GM13976 (cell line): ENCODE measurements around the gene PROK1.
"Not testable (repeated sequence)": the region's sequence is repeated elsewhere in the genome, so short reads cannot be mapped to it uniquely, and the experiment has no call there.

Experiments
- DNase-seq: peaks from one replicate; pipeline ENCODE4 v3.0.0; 2012; ENCODE audit warnings: low spot score
- CTCF ChIP-seq: IDR thresholded peaks from 2 replicates; pipeline ENCODE4 v1.5.1; 2012; ENCODE audit warnings: borderline replicate concordance, mild to moderate bottlenecking; ENCODE audit not compliant: insufficient read depth; ENCODE audit errors: extremely low read depth, missing control alignments, control extremely low read depth
- in situ Hi-C: fragments of 300-500 bp; cut with MboI; formaldehyde crosslinking; loops from one replicate; pipeline ENCODE4 v1.12.0; 2022; ENCODE audit warnings: low sequenced_read_pairs, mixed read lengths, inconsistent platforms; ENCODE audit not compliant: unreplicated experiment

Gene PROK1

GRCh38 chr1:110411173-110411735, 39.7 kb upstream of the PROK1 start:
- no peak for DNase-seq
- TF ChIP-seq CTCF, result no peak
- in situ Hi-C loops, result no loop called here

GRCh38 chr1:110412576-110412975, 38.4 kb upstream of the PROK1 start:
- TF ChIP-seq CTCF, result peak; percentile 71
- in situ Hi-C loops, result no loop called here
- peak; percentile 62 for DNase-seq

GRCh38 chr1:110413045-110413444, 37.9 kb upstream of the PROK1 start:
- in situ Hi-C loops, DNase-seq: not testable (repeated sequence)

GRCh38 chr1:110418729-110419128, 32.2 kb upstream of the PROK1 start:
- in situ Hi-C loops, result no loop called here
- no peak for DNase-seq
- no peak for TF ChIP-seq CTCF

GRCh38 chr1:110420023-110420662, 30.8 kb upstream of the PROK1 start:
- no peak for DNase-seq
- no peak for TF ChIP-seq CTCF

GRCh38 chr1:110420874-110421793, 29.8 kb upstream of the PROK1 start:
- TF ChIP-seq CTCF, result no peak
- DNase-seq, result no peak
- in situ Hi-C loops, result no loop called here

More at GRCh38 chr1:110420023-110420662, 30.8 kb upstream of the PROK1 start:
- in situ Hi-C loops, result no loop called here
